A673 (cell line): ENCODE results near the gene WDR55.

ENCODE experiments used
- CTCF ChIP-seq: fragments of 300-800, 200-600 bp; sonication (generic); conservative IDR thresholded peaks from 2 replicates; pipeline ENCODE4 v1.5.1; 2017; ENCODE audit warnings: low read depth, mild to moderate bottlenecking, antibody characterized with exemption, low read length, moderate library complexity, mixed read lengths
- EZH2 ChIP-seq: fragments of 200-600 bp; sonication (generic); IDR thresholded peaks from 2 replicates; pipeline ENCODE4 v1.6.1; 2017; ENCODE audit warnings: borderline replicate concordance, low read depth, mild to moderate bottlenecking, mixed read lengths, antibody characterized with exemption, low read length; ENCODE audit not compliant: poor library complexity, severe bottlenecking

- no peak for TF ChIP-seq CTCF
- no peak for TF ChIP-seq EZH2
Measured at GRCh38 chr5:140630292-140631035, 34.2 kb upstream of the WDR55 start.
